ENCODE measurements around the gene NEURL1.

DNA sequence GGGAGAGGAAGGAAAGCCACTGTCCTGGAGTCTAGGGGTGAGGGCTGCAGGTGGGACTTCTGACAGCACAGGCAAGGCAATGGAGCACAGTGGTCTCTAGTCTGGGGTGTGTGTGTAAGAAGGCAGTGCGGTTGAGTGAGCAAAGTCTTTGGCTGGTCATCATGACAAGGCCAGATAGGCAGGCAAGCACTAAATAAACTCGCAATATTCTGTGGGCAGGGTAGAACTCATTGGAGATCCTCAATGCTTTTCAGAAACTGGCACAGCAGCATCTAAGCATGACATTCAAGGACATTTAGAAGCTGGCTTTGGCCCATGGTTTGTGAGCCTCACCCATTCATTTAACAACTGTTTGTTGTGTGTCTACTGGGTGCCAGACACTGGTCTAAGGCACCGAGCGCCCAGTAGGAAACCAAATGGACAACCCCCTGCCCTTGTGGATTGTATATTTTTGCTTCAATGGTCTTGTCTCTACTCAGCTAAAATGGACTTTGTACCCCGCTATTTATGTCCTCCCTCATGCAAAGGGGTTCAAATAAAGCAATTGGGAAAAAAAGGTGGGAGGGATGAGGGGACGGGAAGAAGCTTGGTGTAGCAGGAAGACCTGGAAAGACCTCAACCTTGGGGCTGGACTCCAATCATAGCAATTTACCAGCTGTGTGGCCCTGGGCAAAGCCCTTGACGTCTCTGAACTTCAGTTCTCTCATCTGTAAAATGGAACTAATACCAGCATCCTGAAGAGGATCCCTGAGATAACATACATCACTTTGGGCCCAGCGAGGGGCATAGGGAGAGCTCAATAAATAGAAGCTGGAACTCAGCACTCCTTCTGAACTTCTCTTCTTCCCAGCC, 116.0 kb downstream of the NEURL1 start:
- TF ChIP-seq, protein P1, sequence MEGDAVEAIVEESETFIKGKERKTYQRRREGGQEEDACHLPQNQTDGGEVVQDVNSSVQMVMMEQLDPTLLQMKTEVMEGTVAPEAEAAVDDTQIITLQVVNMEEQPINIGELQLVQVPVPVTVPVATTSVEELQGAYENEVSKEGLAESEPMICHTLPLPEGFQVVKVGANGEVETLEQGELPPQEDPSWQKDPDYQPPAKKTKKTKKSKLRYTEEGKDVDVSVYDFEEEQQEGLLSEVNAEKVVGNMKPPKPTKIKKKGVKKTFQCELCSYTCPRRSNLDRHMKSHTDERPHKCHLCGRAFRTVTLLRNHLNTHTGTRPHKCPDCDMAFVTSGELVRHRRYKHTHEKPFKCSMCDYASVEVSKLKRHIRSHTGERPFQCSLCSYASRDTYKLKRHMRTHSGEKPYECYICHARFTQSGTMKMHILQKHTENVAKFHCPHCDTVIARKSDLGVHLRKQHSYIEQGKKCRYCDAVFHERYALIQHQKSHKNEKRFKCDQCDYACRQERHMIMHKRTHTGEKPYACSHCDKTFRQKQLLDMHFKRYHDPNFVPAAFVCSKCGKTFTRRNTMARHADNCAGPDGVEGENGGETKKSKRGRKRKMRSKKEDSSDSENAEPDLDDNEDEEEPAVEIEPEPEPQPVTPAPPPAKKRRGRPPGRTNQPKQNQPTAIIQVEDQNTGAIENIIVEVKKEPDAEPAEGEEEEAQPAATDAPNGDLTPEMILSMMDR (conservative IDR thresholded peaks at IDR 0.05; ENCODE audit: low read length): no peak
- no peak for TF ChIP-seq EZH2phosphoT487 (IDR thresholded peaks at IDR 0.05; ENCODE audit: borderline replicate concordance, low read depth, low read length)
